ENCODE measurements around the gene PRODH. TPM values are rescaled to one million over a fixed set of nuclear protein-coding genes. Genes with fewer than 3 reads are reported as not detected.
A peak's percentile ranks its signal among the peaks of the same experiment; 100 is the strongest.
"Not testable (repeated sequence)": the region's sequence is repeated elsewhere in the genome, so short reads cannot be mapped to it uniquely, and the experiment has no call there.

The PRODH gene
- polyA plus RNA-seq, 1 donor = 197 TPM

- no peak for DNase-seq
- Histone ChIP-seq H3K4me3 (ENCODE audit: low read length) (no peak overlapping the region), H3K27ac (ENCODE audit: low read length) (no peak overlapping the region), H3K4me1 (ENCODE audit: control insufficient read depth, insufficient read depth, low read length) (no peaks in the 10 kb centered on the region), H3K9me3 (ENCODE audit: control insufficient read depth, low read depth, low read length) (no peaks in the 10 kb centered on the region), H3K36me3 (ENCODE audit: control insufficient read depth, insufficient read depth, low read length) (no peaks in the 10 kb centered on the region), H3K27me3 (ENCODE audit: control insufficient read depth, insufficient read depth, low read length) (no peaks in the 10 kb centered on the region)
- WGBS (ENCODE audit: insufficient coverage, low lambda C conversion rate) = no CpG with 5 or more reads among the region's 15 CpGs
Measured at GRCh38 chr22:18954990-18955571, 19.0 kb upstream of the PRODH start.

- H3K27ac ChIP-seq (ENCODE audit: low read length); H3K9me3 ChIP-seq (ENCODE audit: control insufficient read depth, low read depth, low read length); H3K4me3 ChIP-seq (ENCODE audit: low read length); H3K27me3 ChIP-seq (ENCODE audit: control insufficient read depth, insufficient read depth, low read length); H3K36me3 ChIP-seq (ENCODE audit: control insufficient read depth, insufficient read depth, low read length); H3K4me1 ChIP-seq (ENCODE audit: control insufficient read depth, insufficient read depth, low read length): not testable (repeated sequence)
- DNase-seq = peak; percentile 19
- WGBS (ENCODE audit: insufficient coverage, low lambda C conversion rate) = no CpG with 5 or more reads among the region's 14 CpGs
Measured at GRCh38 chr22:18954303-18954989, 18.4 kb upstream of the PRODH start.

GRCh38 chr22:18953128-18953527 is 17.0 kb upstream of the PRODH start:
- not testable (repeated sequence) for H3K4me3 ChIP-seq (ENCODE audit: low read length); DNase-seq; H3K27ac ChIP-seq (ENCODE audit: low read length); H3K9me3 ChIP-seq (ENCODE audit: control insufficient read depth, low read depth, low read length); H3K36me3 ChIP-seq (ENCODE audit: control insufficient read depth, insufficient read depth, low read length); H3K4me1 ChIP-seq (ENCODE audit: control insufficient read depth, insufficient read depth, low read length); H3K27me3 ChIP-seq (ENCODE audit: control insufficient read depth, insufficient read depth, low read length)
- whole genome bisulfite sequencing (ENCODE audit: insufficient coverage, low lambda C conversion rate) = no CpG with 5 or more reads among the region's 14 CpGs

GRCh38 chr22:18952022-18952421 is 15.9 kb upstream of the PRODH start:
- Histone ChIP-seq H3K4me1 (ENCODE audit: control insufficient read depth, insufficient read depth, low read length) (no peaks in the 10 kb centered on the region), H3K36me3 (ENCODE audit: control insufficient read depth, insufficient read depth, low read length) (no peaks in the 10 kb centered on the region), H3K27ac (ENCODE audit: low read length) (no peak overlapping the region), H3K4me3 (ENCODE audit: low read length) (no peak overlapping the region), H3K9me3 (ENCODE audit: control insufficient read depth, low read depth, low read length) (no peaks in the 10 kb centered on the region), H3K27me3 (ENCODE audit: control insufficient read depth, insufficient read depth, low read length) (no peaks in the 10 kb centered on the region)
- WGBS (ENCODE audit: insufficient coverage, low lambda C conversion rate) = no CpG with 5 or more reads among the region's 6 CpGs
- no peak for DNase-seq

- Histone ChIP-seq H3K9me3 (ENCODE audit: control insufficient read depth, low read depth, low read length) (no peaks in the 10 kb centered on the region), H3K36me3 (ENCODE audit: control insufficient read depth, insufficient read depth, low read length) (no peaks in the 10 kb centered on the region), H3K4me3 (ENCODE audit: low read length) (no peak overlapping the region), H3K4me1 (ENCODE audit: control insufficient read depth, insufficient read depth, low read length) (no peaks in the 10 kb centered on the region), H3K27ac (ENCODE audit: low read length) (no peak overlapping the region), H3K27me3 (ENCODE audit: control insufficient read depth, insufficient read depth, low read length) (no peaks in the 10 kb centered on the region)
- no peak for DNase-seq
- WGBS (ENCODE audit: insufficient coverage, low lambda C conversion rate) = no CpG with 5 or more reads among the region's 5 CpGs
Measured at GRCh38 chr22:18950141-18950540, 14.0 kb upstream of the PRODH start.

- no peaks in the 10 kb centered on the region for H3K9me3 ChIP-seq (ENCODE audit: control insufficient read depth, low read depth, low read length)
- no peak overlapping the region for H3K4me3 ChIP-seq (ENCODE audit: low read length)
- H3K4me1 ChIP-seq (ENCODE audit: control insufficient read depth, insufficient read depth, low read length) = no peaks in the 10 kb centered on the region
- H3K36me3 ChIP-seq (ENCODE audit: control insufficient read depth, insufficient read depth, low read length) = no peaks in the 10 kb centered on the region
- DNase-seq = no peak
- H3K27me3 ChIP-seq (ENCODE audit: control insufficient read depth, insufficient read depth, low read length) = no peaks in the 10 kb centered on the region
- H3K27ac ChIP-seq (ENCODE audit: low read length) = no peak overlapping the region
- WGBS (ENCODE audit: insufficient coverage, low lambda C conversion rate) = no CpG with 5 or more reads among the region's 12 CpGs
Measured at GRCh38 chr22:18947905-18948304, 11.8 kb upstream of the PRODH start.

GRCh38 chr22:18947105-18947504 is 11.0 kb upstream of the PRODH start:
- not testable (repeated sequence) for H3K4me1 ChIP-seq (ENCODE audit: control insufficient read depth, insufficient read depth, low read length); H3K27ac ChIP-seq (ENCODE audit: low read length); DNase-seq; H3K36me3 ChIP-seq (ENCODE audit: control insufficient read depth, insufficient read depth, low read length); H3K27me3 ChIP-seq (ENCODE audit: control insufficient read depth, insufficient read depth, low read length); H3K4me3 ChIP-seq (ENCODE audit: low read length); H3K9me3 ChIP-seq (ENCODE audit: control insufficient read depth, low read depth, low read length)
- WGBS (ENCODE audit: insufficient coverage, low lambda C conversion rate) = no CpG with 5 or more reads among the region's 9 CpGs

GRCh38 chr22:18938691-18939090 is 2.6 kb upstream of the PRODH start:
- no CpG with 5 or more reads among the region's 8 CpGs for WGBS (ENCODE audit: insufficient coverage, low lambda C conversion rate)
- H3K4me1 ChIP-seq (ENCODE audit: control insufficient read depth, insufficient read depth, low read length); H3K9me3 ChIP-seq (ENCODE audit: control insufficient read depth, low read depth, low read length); H3K4me3 ChIP-seq (ENCODE audit: low read length); H3K27ac ChIP-seq (ENCODE audit: low read length); H3K27me3 ChIP-seq (ENCODE audit: control insufficient read depth, insufficient read depth, low read length); H3K36me3 ChIP-seq (ENCODE audit: control insufficient read depth, insufficient read depth, low read length); DNase-seq: not testable (repeated sequence)

- H3K9me3 ChIP-seq (ENCODE audit: control insufficient read depth, low read depth, low read length) = not testable (repeated sequence)
- no CpG with 5 or more reads among the region's 7 CpGs for WGBS (ENCODE audit: insufficient coverage, low lambda C conversion rate)
Measured at GRCh38 chr22:18934688-18935087, 1.4 kb downstream of the PRODH start.

GRCh38 chr22:18933914-18934313 is 2.2 kb downstream of the PRODH start:
- WGBS (ENCODE audit: insufficient coverage, low lambda C conversion rate) = no CpG with 5 or more reads among the region's 7 CpGs
- no peaks in the 10 kb centered on the region for H3K27me3 ChIP-seq (ENCODE audit: control insufficient read depth, insufficient read depth, low read length)
- peaks cover 2% of the 10 kb centered on the region for H3K4me1 ChIP-seq (ENCODE audit: control insufficient read depth, insufficient read depth, low read length)
- H3K27ac ChIP-seq (ENCODE audit: low read length) = no peak overlapping the region
- no peak for DNase-seq
- H3K36me3 ChIP-seq (ENCODE audit: control insufficient read depth, insufficient read depth, low read length) = no peaks in the 10 kb centered on the region
- no peaks in the 10 kb centered on the region for H3K9me3 ChIP-seq (ENCODE audit: control insufficient read depth, low read depth, low read length)
- no peak overlapping the region for H3K4me3 ChIP-seq (ENCODE audit: low read length)

More at GRCh38 chr22:18934688-18935087, 1.4 kb downstream of the PRODH start:
- DNase-seq; H3K27me3 ChIP-seq (ENCODE audit: control insufficient read depth, insufficient read depth, low read length); H3K4me3 ChIP-seq (ENCODE audit: low read length); H3K27ac ChIP-seq (ENCODE audit: low read length); H3K36me3 ChIP-seq (ENCODE audit: control insufficient read depth, insufficient read depth, low read length); H3K4me1 ChIP-seq (ENCODE audit: control insufficient read depth, insufficient read depth, low read length): not testable (repeated sequence)
